Activated T-cell treated with anti-CD3 and anti-CD28 coated beads, Interleukin-2, amount 50 U/mL, for 24 hours (primary cell): ENCODE data around the gene KBTBD6.
"Not testable (repeated sequence)": the region's sequence is repeated elsewhere in the genome, so short reads cannot be mapped to it uniquely, and the experiment has no call there.

ENCODE experiments used
- DNase-seq: peaks from one replicate; pipeline ENCODE4 v3.0.0-alpha.2; 2020
- H3K27ac Mint-ChIP-seq: 2 replicates; pipeline ENCODE4 v1.8.0; 2020; ENCODE audit warnings: mild to moderate bottlenecking, mixed read lengths
- H3K27me3 Mint-ChIP-seq: 2 replicates; pipeline ENCODE4 v1.8.0; 2020; ENCODE audit warnings: mixed read lengths
- H3K36me3 Mint-ChIP-seq: 2 replicates; pipeline ENCODE4 v1.8.0; 2020; ENCODE audit warnings: low read depth, mixed read lengths
- H3K4me1 Mint-ChIP-seq: 2 replicates; pipeline ENCODE4 v1.8.0; 2020; ENCODE audit warnings: low read depth, mixed read lengths
- H3K4me3 Mint-ChIP-seq: 2 replicates; pipeline ENCODE4 v1.8.0; 2020; ENCODE audit warnings: mild to moderate bottlenecking, moderate library complexity, mixed read lengths
- H3K9me3 Mint-ChIP-seq: 2 replicates; pipeline ENCODE4 v1.8.0; 2020; ENCODE audit warnings: mixed read lengths

KBTBD6 gene

DNA sequence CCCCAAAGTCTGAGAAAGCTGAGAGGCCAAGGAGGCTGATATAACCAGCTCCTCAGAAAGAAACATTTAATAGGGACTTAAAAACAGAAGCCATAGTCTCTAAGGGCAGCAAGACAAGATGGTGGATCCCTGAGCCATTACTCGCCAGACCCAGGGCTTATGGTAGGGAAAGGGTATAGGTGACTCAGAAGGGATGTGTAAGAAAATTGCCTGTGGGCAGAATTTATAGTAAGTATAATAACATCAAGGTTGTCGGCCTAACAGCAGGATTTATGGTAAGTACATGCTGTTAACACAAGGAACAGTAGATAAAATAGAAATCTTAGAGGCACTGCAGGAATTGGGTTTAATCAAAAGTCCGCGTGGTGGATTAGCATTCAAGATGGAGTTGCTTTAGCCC, 14.7 kb downstream of the KBTBD6 start:
- Mint-ChIP-seq H3K36me3 (no peaks in the 10 kb centered on the region), H3K27me3 (no peaks in the 10 kb centered on the region), H3K4me1 (peaks cover 3% of the 10 kb centered on the region), H3K9me3 (no peaks in the 10 kb centered on the region), H3K27ac (no peak overlapping the region), H3K4me3 (no peak overlapping the region)
- DNase-seq = no peak

GRCh38 chr13:41111454-41111853, 21.1 kb downstream of the KBTBD6 start:
- no peak for DNase-seq
- Mint-ChIP-seq H3K4me1 (no peaks in the 10 kb centered on the region), H3K27ac (no peak overlapping the region), H3K9me3 (no peaks in the 10 kb centered on the region), H3K4me3 (no peak overlapping the region), H3K36me3 (no peaks in the 10 kb centered on the region), H3K27me3 (no peaks in the 10 kb centered on the region)

GRCh38 chr13:41107584-41108014, 25.0 kb downstream of the KBTBD6 start:
- Mint-ChIP-seq H3K4me1 (no peaks in the 10 kb centered on the region), H3K4me3 (no peak overlapping the region), H3K27ac (no peak overlapping the region), H3K27me3 (no peaks in the 10 kb centered on the region), H3K36me3 (no peaks in the 10 kb centered on the region), H3K9me3 (no peaks in the 10 kb centered on the region)
- no peak for DNase-seq

- no peaks in the 10 kb centered on the region for H3K4me1 Mint-ChIP-seq
These were observed 25.5 kb downstream of the KBTBD6 start for GRCh38 chr13:41107104-41107571.

GRCh38 chr13:41099986-41100385, 32.6 kb downstream of the KBTBD6 start:
- H3K27ac Mint-ChIP-seq = no peak overlapping the region
- no peaks in the 10 kb centered on the region for H3K27me3 Mint-ChIP-seq
- H3K36me3 Mint-ChIP-seq = no peaks in the 10 kb centered on the region
- no peak for DNase-seq
- peaks cover 2% of the 10 kb centered on the region for H3K9me3 Mint-ChIP-seq
- H3K4me3 Mint-ChIP-seq = no peak overlapping the region
- H3K4me1 Mint-ChIP-seq = no peaks in the 10 kb centered on the region

More at GRCh38 chr13:41107104-41107571, 25.5 kb downstream of the KBTBD6 start:
- Mint-ChIP-seq H3K9me3 (no peaks in the 10 kb centered on the region), H3K4me3 (no peak overlapping the region), H3K36me3 (no peaks in the 10 kb centered on the region), H3K27ac (no peak overlapping the region), H3K27me3 (no peaks in the 10 kb centered on the region)
- DNase-seq = no peak

DNA sequence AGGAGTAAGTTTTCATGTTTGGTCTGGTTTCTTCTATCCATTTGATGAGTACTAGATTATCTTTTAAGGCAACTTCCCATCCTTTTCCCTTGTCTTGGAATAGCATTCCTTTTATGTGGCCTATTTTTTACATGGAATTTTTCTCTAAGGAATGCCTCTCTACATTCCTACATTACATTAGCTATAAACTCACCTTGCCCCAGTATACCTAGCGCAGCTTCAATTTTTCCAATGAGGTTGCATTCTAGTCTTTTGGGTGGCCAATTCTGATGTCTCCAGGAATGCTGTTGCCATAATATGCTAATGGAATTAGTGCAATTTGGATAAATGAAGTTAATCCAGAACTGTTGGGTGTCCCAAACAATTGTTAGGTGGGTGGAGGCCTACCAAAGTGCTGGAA, 33.8 kb downstream of the KBTBD6 start:
- H3K4me1 Mint-ChIP-seq = no peaks in the 10 kb centered on the region
- no peaks in the 10 kb centered on the region for H3K36me3 Mint-ChIP-seq
- no peak overlapping the region for H3K27ac Mint-ChIP-seq
- H3K27me3 Mint-ChIP-seq = no peaks in the 10 kb centered on the region
- DNase-seq = no peak
- H3K9me3 Mint-ChIP-seq = peaks cover 2% of the 10 kb centered on the region
- H3K4me3 Mint-ChIP-seq = no peak overlapping the region

GRCh38 chr13:41095681-41096080, 36.9 kb downstream of the KBTBD6 start:
- H3K4me1 Mint-ChIP-seq, DNase-seq, H3K27me3 Mint-ChIP-seq, H3K4me3 Mint-ChIP-seq, H3K27ac Mint-ChIP-seq, H3K36me3 Mint-ChIP-seq, H3K9me3 Mint-ChIP-seq: not testable (repeated sequence)

GRCh38 chr13:41085961-41086585, 46.5 kb downstream of the KBTBD6 start:
- H3K4me3 Mint-ChIP-seq = no peak overlapping the region
- peaks cover 2% of the 10 kb centered on the region for H3K4me1 Mint-ChIP-seq
- peaks cover 44% of the 10 kb centered on the region for H3K36me3 Mint-ChIP-seq
- H3K27me3 Mint-ChIP-seq = no peaks in the 10 kb centered on the region
- H3K9me3 Mint-ChIP-seq = peaks cover 2% of the 10 kb centered on the region
- no peak overlapping the region for H3K27ac Mint-ChIP-seq
- DNase-seq = no peak

DNA sequence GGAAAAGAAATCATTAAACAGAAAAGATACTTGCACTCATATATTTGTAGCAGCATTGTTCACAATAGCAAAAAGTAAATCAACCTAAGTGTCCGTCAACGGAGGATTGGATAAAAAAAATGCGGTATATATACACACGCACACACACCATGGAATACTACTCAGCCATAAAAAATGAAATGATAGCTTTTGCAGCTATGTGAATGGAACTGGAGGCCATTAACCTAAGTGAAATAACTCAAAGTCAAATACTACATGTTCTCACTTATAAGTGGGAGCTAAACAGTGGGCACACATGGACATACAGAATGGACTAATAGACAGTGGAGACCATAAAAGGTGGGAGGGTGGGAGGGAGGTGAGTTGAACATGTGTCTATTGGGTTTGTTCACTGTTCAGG, 52.9 kb downstream of the KBTBD6 start:
- Mint-ChIP-seq H3K4me3 (no peak overlapping the region), H3K27ac (no peak overlapping the region), H3K36me3 (peaks cover 87% of the 10 kb centered on the region), H3K4me1 (no peaks in the 10 kb centered on the region), H3K9me3 (no peaks in the 10 kb centered on the region), H3K27me3 (no peaks in the 10 kb centered on the region)
- no peak for DNase-seq
